Neural cell (in vitro differentiated cells): ENCODE measurements around the gene USP25. TPM values are rescaled to one million over a fixed set of nuclear protein-coding genes. Genes with fewer than 3 reads are reported as not detected.

ENCODE experiments used
- H2AFZ ChIP-seq: fragments of 200-600, 300-800 bp; sonication (generic), shearing (Covaris generic); 2 replicates; pipeline ENCODE4 v1.6.0; 2014; ENCODE audit warnings: low read depth, mild to moderate bottlenecking, antibody characterized with exemption, low read length, moderate library complexity
- H3F3A ChIP-seq: fragments of 200-600 bp; shearing (Covaris generic); 2 replicates; pipeline ENCODE4 v1.6.1; 2016; ENCODE audit warnings: mild to moderate bottlenecking, moderate library complexity, mixed read lengths, antibody characterized with exemption, low read length; ENCODE audit not compliant: insufficient read depth, poor library complexity, severe bottlenecking
- H3K27ac ChIP-seq: fragments of 200-600, 300-800 bp; sonication (generic), shearing (Covaris generic); 2 replicates; pipeline ENCODE4 v1.5.1; 2014; ENCODE audit warnings: mild to moderate bottlenecking, low read length, moderate library complexity
- H3K27me3 ChIP-seq: fragments of 300-800, 200-600 bp; sonication (generic), shearing (Covaris generic); 2 replicates; pipeline ENCODE4 v1.6.0; 2014; ENCODE audit warnings: mild to moderate bottlenecking, low read depth, low read length, moderate library complexity; ENCODE audit not compliant: insufficient read depth
- H3K36me3 ChIP-seq: fragments of 300-800, 200-600 bp; sonication (generic), shearing (Covaris generic); 2 replicates; pipeline ENCODE4 v1.5.1; 2014; ENCODE audit warnings: mild to moderate bottlenecking, antibody characterized with exemption, low read length, moderate library complexity; ENCODE audit not compliant: insufficient read depth
- H3K4me2 ChIP-seq: fragments of 300-800, 200-600 bp; sonication (generic), shearing (Covaris generic); 2 replicates; pipeline ENCODE4 v1.6.0; 2014; ENCODE audit warnings: mild to moderate bottlenecking, low read length
- H3K4me3 ChIP-seq: fragments of 300-800, 200-600 bp; sonication (generic), shearing (Covaris generic); 2 replicates; pipeline ENCODE4 v1.5.1; 2014; ENCODE audit warnings: mild to moderate bottlenecking, low read length, moderate library complexity
- H3K79me2 ChIP-seq: fragments of 200-600 bp; shearing (Covaris generic); replicated peaks from 2 replicates; pipeline ENCODE4 v1.6.0; 2014; ENCODE audit warnings: mild to moderate bottlenecking, low read length, moderate library complexity; ENCODE audit not compliant: insufficient read depth
- H3K9ac ChIP-seq: fragments of 300-800, 200-600 bp; sonication (generic), shearing (Covaris generic); 2 replicates; pipeline ENCODE4 v1.6.1; 2016; ENCODE audit warnings: mild to moderate bottlenecking, low read length, mixed read lengths
- H3K9me2 ChIP-seq: fragments of 200-600 bp; shearing (Covaris generic); 2 replicates; pipeline ENCODE4 v1.6.1; 2016; ENCODE audit warnings: mild to moderate bottlenecking, low read length, mixed read lengths; ENCODE audit not compliant: insufficient read depth
- H3K9me3 ChIP-seq: fragments of 200-600, 300-800 bp; sonication (generic), shearing (Covaris generic); 2 replicates; pipeline ENCODE4 v1.6.1; 2016; ENCODE audit warnings: mild to moderate bottlenecking, mixed run types, low read length, moderate library complexity, mixed read lengths
- H4K20me1 ChIP-seq: fragments of 200-600 bp; shearing (Covaris generic); 2 replicates; pipeline ENCODE4 v1.6.1; 2016; ENCODE audit warnings: mild to moderate bottlenecking, mixed run types; ENCODE audit not compliant: insufficient read depth
- CTCF ChIP-seq: fragments of 450-650 bp; IDR thresholded peaks from 2 replicates; pipeline ENCODE4 v1.5.1; 2014; ENCODE audit warnings: antibody characterized with exemption, mild to moderate bottlenecking, moderate library complexity; ENCODE audit not compliant: poor library complexity, severe bottlenecking
- EP300 ChIP-seq: fragments of 450-650 bp; conservative IDR thresholded peaks from 2 replicates; pipeline ENCODE4 v1.6.1; 2014; ENCODE audit warnings: antibody characterized with exemption, mild to moderate bottlenecking, moderate library complexity; ENCODE audit not compliant: poor library complexity, severe bottlenecking
- EZH2 ChIP-seq: fragments of 200-600, 300-800 bp; shearing (Covaris generic), sonication (generic); IDR thresholded peaks from 2 replicates; pipeline ENCODE4 v1.6.1; 2014; ENCODE audit warnings: antibody characterized with exemption, low read length, borderline replicate concordance, mild to moderate bottlenecking; ENCODE audit not compliant: insufficient read depth, poor library complexity, severe bottlenecking
- MXI1 ChIP-seq: fragments of 450-650 bp; conservative IDR thresholded peaks from 2 replicates; pipeline ENCODE4 v1.6.1; 2014; ENCODE audit warnings: antibody characterized with exemption, mild to moderate bottlenecking; ENCODE audit not compliant: poor library complexity, severe bottlenecking
- POLR2AphosphoS5 ChIP-seq: IDR thresholded peaks from 2 replicates; pipeline ENCODE4 v1.6.1; 2012
- RAD21 ChIP-seq: fragments of 450-650 bp; conservative IDR thresholded peaks from 2 replicates; pipeline ENCODE4 v1.6.1; 2014; ENCODE audit warnings: antibody characterized with exemption, mild to moderate bottlenecking, moderate library complexity
- REST ChIP-seq: IDR thresholded peaks from 2 replicates; pipeline ENCODE4 v1.6.1; 2012; ENCODE audit warnings: borderline replicate concordance
- SMC3 ChIP-seq: fragments of 450-650 bp; conservative IDR thresholded peaks from 2 replicates; pipeline ENCODE4 v1.6.1; 2014; ENCODE audit warnings: antibody characterized with exemption, mild to moderate bottlenecking, moderate library complexity; ENCODE audit not compliant: poor library complexity
- TAF1 ChIP-seq: IDR thresholded peaks from 2 replicates; pipeline ENCODE4 v1.6.1; 2012; ENCODE audit warnings: low read depth
- polyA plus RNA-seq: library from polyadenylated mRNA; depleted of rRNA; stranded (reverse); fragments of >200 nt; gene quantifications from 2 replicates; pipeline ENCODE4 v1.2.3, GENCODE V29; 2014

USP25 gene
- polyA plus RNA-seq, 1 donor from 2014 or later: 19.2 TPM

GRCh38 chr21:15826908-15827601 lies 97.3 kb downstream of the USP25 start:
- no peaks in the 10 kb centered on the region for H4K20me1 ChIP-seq
- H3K4me3 ChIP-seq: no peak overlapping the region
- TF ChIP-seq EP300 (peak; percentile 59), TAF1 (no peak), POLR2AphosphoS5 (peak; percentile 63), REST (no peak), CTCF (no peak)
- H3K9ac ChIP-seq: no peak overlapping the region
- no peaks in the 10 kb centered on the region for H3K36me3 ChIP-seq
- H3F3A ChIP-seq: no peaks in the 10 kb centered on the region
- H3K9me2 ChIP-seq: no peaks in the 10 kb centered on the region
- no peak overlapping the region for H2AFZ ChIP-seq
- no peaks in the 10 kb centered on the region for H3K79me2 ChIP-seq
- no peaks in the 10 kb centered on the region for H3K27me3 ChIP-seq
- H3K4me2 ChIP-seq: no peak overlapping the region
- H3K27ac ChIP-seq: no peak overlapping the region
- no peaks in the 10 kb centered on the region for H3K9me3 ChIP-seq

- no peaks in the 10 kb centered on the region for H3K36me3 ChIP-seq
- H3K9me2 ChIP-seq: no peaks in the 10 kb centered on the region
- H2AFZ ChIP-seq: no peak overlapping the region
- H3K4me2 ChIP-seq: no peak overlapping the region
- H3F3A ChIP-seq: no peaks in the 10 kb centered on the region
- no peak overlapping the region for H3K4me3 ChIP-seq
- H3K9me3 ChIP-seq: no peaks in the 10 kb centered on the region
- no peaks in the 10 kb centered on the region for H4K20me1 ChIP-seq
- H3K27ac ChIP-seq: no peak overlapping the region
- no peak overlapping the region for H3K9ac ChIP-seq
- no peaks in the 10 kb centered on the region for H3K27me3 ChIP-seq
- no peaks in the 10 kb centered on the region for H3K79me2 ChIP-seq
- TF ChIP-seq EP300 (no peak), RAD21 (no peak), CTCF (no peak), TAF1 (no peak), POLR2AphosphoS5 (no peak), EZH2 (no peak), SMC3 (no peak), MXI1 (no peak), REST (no peak)
Observed at GRCh38 chr21:15831497-15831896, 101.7 kb downstream of the USP25 start.
